Stimulated activated CD8-positive, alpha-beta memory T cell treated with anti-CD3 and anti-CD28 coated beads, Interleukin-12 subunit alpha, Interleukin-12 subunit beta, amount 100 ng/mL, for 1 hour (primary cell): ENCODE data around the gene PRM2.

ENCODE experiments used
- DNase-seq: peaks from one replicate; pipeline ENCODE4 v3.0.0-alpha.2; 2020; ENCODE audit warnings: low read depth

PRM2 gene

GRCh38 chr16:11248133-11248532 lies 28.1 kb downstream of the PRM2 start:
- DNase-seq, result no peak

GRCh38 chr16:11245988-11246387 lies 30.3 kb downstream of the PRM2 start:
- DNase-seq, result no peak

- no peak for DNase-seq
Observed at GRCh38 chr16:11245222-11245737, 31.0 kb downstream of the PRM2 start.

- no peak for DNase-seq
Observed at GRCh38 chr16:11242658-11243057, 33.6 kb downstream of the PRM2 start.

GRCh38 chr16:11241480-11242204 lies 34.6 kb downstream of the PRM2 start:
- no peak for DNase-seq

- DNase-seq, result no peak
Observed at GRCh38 chr16:11240636-11241473, 35.4 kb downstream of the PRM2 start.

- DNase-seq, result no peak
Observed at GRCh38 chr16:11239644-11240632, 36.3 kb downstream of the PRM2 start.

- no peak for DNase-seq
Observed at GRCh38 chr16:11238272-11239202, 37.7 kb downstream of the PRM2 start.

- no peak for DNase-seq
Observed at GRCh38 chr16:11236461-11237254, 39.6 kb downstream of the PRM2 start.

GRCh38 chr16:11235703-11235991 lies 40.6 kb downstream of the PRM2 start:
- DNase-seq, result no peak

GRCh38 chr16:11234884-11235702 lies 41.2 kb downstream of the PRM2 start:
- DNase-seq, result no peak

GRCh38 chr16:11233727-11234376 lies 42.4 kb downstream of the PRM2 start:
- peak; percentile 34 for DNase-seq

GRCh38 chr16:11232852-11233726 lies 43.2 kb downstream of the PRM2 start:
- DNase-seq, result peak; percentile 62

GRCh38 chr16:11232302-11232851 lies 43.9 kb downstream of the PRM2 start:
- no peak for DNase-seq

GRCh38 chr16:11231367-11231970 lies 44.8 kb downstream of the PRM2 start:
- DNase-seq, result no peak

GRCh38 chr16:11229906-11230305 lies 46.4 kb downstream of the PRM2 start:
- no peak for DNase-seq

- DNase-seq, result no peak
Observed at GRCh38 chr16:11229432-11229831, 46.8 kb downstream of the PRM2 start.
